MM.1S (cell line): Measurements from ENCODE around the gene TM7SF3.

Experiments
- CTCF ChIP-seq: fragments of 300-600 bp; sonication (generic); IDR thresholded peaks from 2 replicates; pipeline ENCODE4 v1.5.1; 2016; ENCODE audit warnings: antibody characterized with exemption, low read length, mixed read lengths
- EZH2 ChIP-seq: fragments of 300-600 bp; sonication (generic); optimal IDR thresholded peaks from 2 replicates; pipeline ENCODE3; 2017; ENCODE audit warnings: low read depth, mild to moderate bottlenecking, antibody characterized with exemption, low read length, mixed read lengths
- EZH2phosphoT487 ChIP-seq: fragments of 300-600 bp; sonication (generic); IDR thresholded peaks from 2 replicates; pipeline ENCODE4 v1.6.1; 2018; ENCODE audit warnings: antibody characterized with exemption, low read length

- TF ChIP-seq CTCF (no peak), EZH2 (no peak), EZH2phosphoT487 (no peak)
These were observed 536 bp downstream of the TM7SF3 start for GRCh38 chr12:27013611-27014084.
